GM19372 (cell line): Measurements from ENCODE around the gene RNF208.
A peak's percentile ranks its signal among the peaks of the same experiment; 100 is the strongest.

Experiments used
- ATAC-seq: cut with Tn5 transposase; IDR thresholded peaks from one replicate; pipeline ENCODE4 v1.9.1; 2021; ENCODE audit warnings: mild to moderate bottlenecking, low read depth, moderate library complexity; ENCODE audit not compliant: unreplicated experiment

The RNF208 gene

DNA sequence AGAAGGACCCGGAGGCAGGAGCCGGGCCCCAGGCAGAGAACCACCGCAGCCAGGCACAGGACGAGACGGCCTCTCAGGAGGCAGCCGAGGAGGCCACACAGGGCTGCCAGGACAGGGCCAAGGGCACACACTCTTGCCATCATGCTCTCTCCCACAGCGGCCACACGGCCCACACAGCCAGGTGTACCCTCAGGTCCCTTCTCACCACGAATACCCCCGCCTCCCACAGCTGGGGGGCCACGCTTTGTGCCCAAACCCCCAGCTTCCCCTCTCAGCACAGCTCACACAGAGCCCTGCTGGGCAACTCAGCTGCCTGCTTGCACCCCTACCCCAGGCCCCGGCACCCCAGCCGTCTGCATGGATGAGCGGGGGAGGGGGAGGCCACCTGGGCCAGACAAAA lies 28.3 kb downstream of the RNF208 start:
- ATAC-seq, result no peak

DNA sequence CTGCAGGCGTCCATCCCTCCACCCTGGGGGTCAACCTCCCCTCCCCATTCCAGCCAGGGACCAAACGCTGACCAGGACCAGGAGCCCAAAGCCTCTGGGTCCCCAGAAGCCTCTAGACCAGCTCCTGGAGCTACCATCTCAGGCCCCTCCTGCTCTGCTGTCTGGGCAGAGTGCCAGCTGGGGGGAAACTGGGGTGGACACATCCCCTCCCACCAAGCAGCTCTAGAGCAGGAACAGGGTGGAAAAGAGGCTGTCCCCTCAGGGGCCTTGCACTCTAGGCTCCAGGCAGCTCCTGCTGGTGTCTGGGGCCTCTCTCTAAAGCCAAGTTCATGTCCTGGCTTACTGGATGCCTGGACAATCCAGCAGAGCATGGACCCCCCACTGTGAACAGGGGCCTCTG lies 29.2 kb downstream of the RNF208 start:
- ATAC-seq, result no peak

DNA sequence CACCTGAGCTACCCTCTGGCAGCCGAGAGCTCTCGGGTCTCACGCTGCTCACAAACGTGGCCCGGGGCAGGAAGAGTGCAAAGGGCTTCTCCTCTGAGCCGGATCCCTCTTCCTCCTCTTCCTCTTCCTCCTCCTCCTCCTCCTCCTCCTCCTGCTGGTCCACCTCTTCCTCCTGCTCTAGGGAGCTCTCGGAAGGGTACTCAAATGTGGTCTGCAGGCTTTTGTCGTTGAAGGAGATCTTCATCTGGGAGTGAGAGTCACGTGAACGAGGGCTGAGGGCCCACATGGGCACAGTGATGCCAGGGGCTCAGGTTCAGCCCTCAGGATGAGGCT lies 29.6 kb downstream of the RNF208 start:
- no peak for ATAC-seq

DNA sequence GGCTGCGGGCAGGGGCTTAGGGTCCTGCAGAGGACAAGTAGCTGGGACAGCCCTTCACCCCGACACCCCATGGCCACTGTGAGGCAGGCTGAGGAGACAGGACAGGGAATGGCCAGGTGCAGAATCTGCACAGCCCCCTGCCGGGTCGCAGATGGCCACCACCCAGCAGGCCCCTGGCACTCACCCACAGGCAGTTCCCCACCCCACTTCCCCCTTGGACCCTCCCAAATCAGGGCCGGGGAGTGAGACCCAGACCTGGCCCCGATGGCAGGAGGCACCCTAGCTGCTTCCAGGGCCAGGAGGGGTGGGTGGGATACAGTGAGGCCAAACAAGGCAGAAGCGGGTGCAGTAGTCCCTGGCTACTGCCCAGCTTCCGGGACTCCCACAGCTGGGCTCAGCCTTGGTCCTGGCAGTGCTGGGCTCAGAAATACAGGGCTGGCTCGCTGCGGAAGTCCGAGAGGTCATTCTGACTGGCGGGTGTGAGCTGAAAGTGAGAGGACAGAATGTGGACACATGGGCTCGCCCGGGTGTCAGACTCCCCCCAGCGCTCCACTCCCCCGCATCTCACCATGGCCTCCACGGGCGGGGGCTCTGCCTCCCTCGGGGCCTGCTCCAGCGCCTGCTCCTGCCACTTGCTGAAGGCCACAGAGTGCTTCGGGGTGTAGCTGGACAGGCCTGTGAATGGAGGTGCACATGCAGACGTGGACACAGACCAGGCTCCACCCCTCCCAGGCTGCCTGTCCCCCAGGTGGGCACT lies 30.2 kb downstream of the RNF208 start:
- no peak for ATAC-seq

DNA sequence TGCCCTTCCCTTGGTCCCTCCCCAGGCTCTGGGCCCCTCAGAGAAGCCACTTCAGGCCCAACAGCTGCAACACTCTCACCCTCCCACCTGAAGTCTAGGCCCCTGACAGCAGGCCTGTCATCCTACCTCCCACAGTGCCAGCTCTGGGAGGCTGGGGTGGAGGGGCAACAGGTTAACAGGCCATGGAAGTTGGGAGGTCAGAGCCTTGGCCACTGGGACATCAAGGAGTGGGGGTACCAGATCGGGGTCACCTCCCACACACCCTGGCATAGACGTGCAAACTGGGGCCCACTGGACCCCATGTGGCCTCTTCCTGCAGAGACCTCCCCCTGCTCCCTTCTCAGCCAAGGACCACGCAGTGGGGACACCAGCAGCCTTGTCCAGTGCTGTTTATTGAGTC lies 30.8 kb downstream of the RNF208 start:
- no peak for ATAC-seq

DNA sequence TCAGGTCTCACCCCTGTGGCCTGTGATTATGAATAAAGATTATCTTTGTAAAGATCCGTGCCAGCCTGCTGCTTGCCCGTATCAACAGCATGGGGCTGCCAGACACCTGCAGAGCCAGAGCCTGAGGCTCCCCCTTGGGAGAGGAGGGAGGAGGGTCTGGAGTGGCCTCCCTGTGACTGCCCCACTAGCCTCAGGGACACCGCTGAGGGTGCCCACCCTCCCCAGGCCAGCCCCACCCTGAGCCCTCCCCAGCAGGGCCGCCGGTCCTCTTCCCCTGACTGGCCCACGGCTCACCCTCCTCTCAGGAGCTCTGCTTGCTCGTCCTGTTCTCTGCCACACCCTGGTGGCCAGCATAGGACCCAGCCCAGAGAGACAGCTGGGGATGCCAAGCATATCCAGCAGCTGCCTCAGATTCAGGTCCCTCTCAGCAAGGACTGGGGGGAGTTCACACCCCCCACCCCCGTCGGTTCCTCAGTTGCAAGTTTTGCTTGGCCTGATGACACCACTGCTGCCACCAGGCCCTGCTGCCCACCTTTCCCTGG lies 31.7 kb downstream of the RNF208 start:
- ATAC-seq, result no peak

DNA sequence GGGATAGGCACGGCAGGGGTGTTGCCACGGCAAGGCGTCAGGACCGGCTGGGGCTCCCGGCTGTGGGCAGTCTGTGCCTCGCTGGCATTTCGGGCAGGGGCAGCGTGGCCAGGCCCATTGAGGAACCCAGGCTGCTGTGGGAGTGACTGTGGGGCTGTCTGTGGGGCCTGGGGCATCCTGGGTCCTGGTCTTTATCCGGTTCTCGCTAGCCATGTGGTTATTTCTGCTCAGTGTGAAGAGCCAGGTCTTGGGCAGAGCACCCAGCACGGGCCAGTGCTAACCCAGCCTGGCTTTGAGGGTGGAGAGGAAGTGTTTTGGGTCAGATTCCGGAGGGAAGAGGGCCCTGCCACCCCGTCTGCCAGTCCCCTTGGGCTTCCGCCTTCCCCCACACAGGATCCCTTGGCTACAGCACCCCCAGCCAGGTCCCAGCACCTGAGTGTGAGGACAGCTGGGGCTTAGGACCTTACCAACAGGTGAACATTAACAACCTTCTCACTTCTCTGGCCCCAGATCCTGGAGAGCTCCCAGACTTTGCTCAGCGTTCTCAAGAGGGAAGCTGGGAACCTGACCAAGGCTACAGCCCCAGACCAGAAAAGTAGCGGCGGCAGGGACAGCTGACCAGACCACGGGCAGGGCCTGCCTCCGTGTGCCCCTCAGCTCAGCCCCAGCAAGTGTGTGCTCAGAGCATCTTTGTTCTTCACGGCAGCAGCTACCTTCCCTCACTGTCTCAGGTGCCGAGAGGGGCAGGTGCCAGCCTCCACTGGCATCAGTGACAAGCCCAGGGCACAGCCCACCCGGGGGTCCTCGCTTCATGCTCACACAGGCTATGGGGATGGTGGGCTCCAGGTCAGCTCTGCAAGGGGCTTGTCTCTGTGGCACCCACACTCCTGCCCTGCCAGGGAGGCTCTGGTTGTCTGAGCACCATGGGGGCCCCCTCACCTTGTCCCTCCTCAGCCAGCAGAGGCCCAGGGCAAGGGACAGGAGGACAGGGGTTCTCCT lies 32.4 kb downstream of the RNF208 start:
- no peak for ATAC-seq

DNA sequence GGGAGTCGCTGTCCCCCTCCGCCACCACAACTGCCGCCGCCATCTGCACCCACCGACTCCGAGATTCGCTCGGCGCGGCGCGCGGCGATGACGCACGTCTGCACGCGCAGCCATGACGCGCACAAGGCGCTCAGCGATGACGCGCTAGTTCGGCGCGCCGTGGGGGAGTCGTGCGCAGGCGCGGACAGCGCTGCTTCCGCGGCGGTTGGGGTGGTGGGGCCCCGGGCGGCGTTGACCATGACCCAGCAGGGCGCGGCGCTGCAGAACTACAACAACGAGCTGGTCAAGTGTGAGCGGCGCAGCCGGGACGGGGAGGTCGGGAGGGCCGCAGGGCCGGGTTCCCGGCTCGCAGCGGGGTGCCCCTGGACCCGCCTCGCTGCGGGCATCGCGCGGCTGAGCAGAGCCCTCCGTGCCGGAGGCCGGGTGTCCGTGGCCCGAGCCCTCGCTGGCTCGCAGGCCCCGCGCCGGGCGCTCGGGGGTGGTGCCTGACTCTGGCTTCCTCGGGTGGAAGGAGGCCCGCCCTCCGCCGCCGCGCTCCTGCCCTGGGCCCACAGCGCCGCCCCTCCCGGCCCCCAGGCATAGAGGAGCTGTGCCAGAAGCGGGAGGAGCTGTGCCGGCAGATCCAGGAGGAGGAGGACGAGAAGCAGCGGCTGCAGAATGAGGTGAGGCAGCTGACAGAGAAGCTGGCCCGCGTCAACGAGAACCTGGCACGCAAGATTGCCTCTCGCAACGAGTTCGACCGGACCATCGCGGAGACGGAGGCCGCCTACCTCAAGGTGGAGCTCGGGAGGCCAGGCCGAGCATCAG lies 33.3 kb downstream of the RNF208 start, which contains the start of the genes ANAPC2 and SSNA1:
ANAPC2 (minus strand) TSS at position 71 of the 807 bp plus-strand sequence; CDS start at position 43, 28 bp downstream.
SSNA1 (plus strand) TSS at position 187 of the 807 bp plus-strand sequence; CDS start at position 238, 51 bp downstream.
- peak; percentile 82 for ATAC-seq

DNA sequence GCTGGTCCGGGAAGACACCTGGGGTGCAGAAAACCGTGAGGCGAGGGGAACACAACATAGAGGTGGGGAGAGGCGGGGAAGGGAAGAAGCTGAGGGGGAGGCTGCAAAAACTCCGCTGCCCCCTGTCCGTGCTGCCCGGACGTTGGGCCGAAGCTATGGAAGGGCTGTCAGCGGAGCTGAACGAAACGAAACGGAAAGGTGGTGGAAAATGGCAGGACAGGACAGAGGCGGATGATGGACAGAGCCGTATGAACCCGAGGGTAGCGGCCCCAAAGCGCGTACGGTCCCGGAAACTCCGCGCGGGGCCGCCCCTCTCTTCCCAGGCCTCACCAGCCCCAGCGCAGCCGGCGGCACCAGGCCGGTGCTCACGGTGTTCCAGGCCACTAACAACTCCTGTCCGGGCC lies 34.0 kb downstream of the RNF208 start:
- no peak for ATAC-seq

DNA sequence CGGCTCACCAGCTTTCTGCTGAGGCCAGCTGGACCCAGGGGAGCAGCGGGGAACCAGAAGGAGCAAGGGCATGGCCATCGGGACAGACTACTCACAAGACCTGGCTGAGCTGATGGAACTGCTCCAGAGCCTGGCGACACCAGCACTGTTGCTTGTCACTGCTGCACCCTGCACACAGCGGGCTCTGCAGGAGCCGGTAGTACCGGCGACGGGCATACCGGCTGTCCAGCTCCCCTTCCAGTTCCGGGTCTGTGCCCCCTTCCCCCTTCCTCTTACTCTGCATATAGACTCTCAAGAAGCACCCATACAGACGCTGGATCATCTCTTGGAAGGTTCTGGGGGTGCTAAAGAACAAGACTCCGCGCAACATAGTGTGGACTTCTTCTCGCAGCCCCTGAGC lies 34.7 kb downstream of the RNF208 start:
- no peak for ATAC-seq

DNA sequence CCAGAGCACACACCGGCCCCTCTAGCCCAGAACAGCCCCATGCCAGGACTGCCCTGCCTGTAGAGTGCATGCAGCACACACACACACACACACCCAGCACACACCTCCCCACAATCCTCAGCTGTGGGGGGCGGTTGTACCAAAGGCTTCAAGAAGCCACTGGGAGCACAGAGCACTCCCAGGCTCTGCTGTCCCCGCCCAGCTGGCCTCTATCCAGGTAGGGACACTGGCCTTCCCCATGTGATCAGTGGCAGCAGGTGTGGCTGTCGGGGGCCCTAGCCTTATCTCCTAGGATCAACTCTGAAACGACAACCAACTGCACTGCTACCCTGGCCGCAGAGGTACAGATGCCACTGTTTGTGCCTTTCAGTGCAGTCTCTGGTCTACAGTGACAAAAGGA lies 35.7 kb downstream of the RNF208 start:
- ATAC-seq, result no peak

DNA sequence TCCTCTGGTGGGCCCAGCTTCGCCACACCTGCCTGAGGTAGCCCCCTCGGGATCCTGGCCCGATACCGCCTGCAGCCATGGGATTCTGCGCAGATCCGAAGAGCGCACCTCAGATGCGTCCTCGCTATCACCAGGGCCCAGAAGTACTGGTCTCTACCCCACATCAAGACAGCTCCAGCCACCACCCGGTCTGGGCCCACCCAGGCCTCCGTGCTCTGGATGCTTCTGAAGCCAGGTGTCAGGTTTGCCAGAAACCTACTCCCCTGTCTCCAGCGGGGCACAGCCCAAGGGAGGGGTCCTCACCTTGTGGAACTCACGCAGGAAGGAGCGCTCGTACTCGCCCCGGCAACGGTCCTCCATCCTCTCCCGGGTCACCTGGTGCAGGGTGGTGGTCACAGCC lies 36.1 kb downstream of the RNF208 start:
- no peak for ATAC-seq

DNA sequence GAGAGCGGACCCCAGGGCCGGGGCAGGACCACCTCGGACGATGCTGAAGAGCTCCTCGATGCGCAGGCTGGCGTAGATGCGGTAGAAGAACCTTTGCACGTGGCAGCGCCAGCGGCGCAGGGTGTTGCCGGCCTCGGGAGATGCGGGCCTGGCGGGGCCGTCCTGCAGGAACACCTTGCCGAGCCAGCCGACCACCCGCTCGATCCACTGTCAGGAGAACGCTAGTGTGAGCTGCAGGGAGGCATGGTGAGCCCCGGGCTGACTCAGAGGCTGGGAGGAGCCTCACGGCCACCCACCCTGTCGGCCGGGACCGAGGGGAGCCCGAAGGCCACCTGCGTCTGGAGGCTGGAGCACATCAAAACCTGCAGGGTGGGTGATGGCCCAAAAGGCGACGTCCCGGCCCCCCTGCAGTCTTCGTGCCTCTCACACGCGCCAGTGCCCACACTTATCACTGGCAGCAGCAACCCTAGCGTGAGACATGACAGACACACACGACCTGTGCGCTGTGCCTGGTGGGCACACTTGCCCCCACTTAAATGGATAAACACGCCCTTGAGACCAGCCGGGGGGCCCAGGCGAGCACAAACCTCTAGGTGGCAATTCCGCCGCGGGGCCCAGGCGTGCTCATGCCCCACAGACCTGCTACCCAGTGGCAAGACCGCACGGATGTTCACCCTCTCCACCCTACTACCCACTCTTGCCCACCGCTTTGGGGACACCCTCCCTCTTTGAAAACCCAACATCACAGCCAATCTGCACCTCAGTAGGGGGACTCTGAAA lies 37.0 kb downstream of the RNF208 start:
- no peak for ATAC-seq

DNA sequence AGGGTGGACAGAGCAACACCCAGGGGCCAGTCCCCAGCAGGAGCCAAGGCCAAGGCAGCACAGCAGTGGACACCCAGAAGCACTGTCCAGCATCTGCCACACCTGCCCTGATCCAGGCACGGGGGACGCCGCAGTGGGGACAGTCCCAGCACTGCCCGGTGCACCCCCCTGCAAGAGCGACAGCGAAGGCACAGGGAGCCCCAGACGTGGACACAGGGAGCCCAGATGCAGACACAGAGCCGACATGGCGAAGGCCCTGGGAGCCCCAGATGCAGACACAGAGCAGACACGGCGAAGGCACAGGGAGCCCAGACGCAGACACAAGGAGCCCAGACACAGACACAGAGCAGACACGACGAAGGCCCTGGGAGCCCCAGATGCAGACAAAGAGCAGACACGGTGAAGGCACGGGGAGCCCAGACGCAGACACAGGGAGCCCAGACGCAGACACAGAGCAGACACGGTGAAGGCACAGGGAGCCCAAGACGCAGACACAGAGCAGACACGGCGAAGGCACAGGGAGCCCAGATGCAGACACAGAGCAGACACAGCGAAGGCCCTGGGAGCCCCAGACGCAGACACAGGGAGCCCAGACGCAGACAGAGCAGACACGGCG lies 38.0 kb downstream of the RNF208 start:
- ATAC-seq, result no peak

DNA sequence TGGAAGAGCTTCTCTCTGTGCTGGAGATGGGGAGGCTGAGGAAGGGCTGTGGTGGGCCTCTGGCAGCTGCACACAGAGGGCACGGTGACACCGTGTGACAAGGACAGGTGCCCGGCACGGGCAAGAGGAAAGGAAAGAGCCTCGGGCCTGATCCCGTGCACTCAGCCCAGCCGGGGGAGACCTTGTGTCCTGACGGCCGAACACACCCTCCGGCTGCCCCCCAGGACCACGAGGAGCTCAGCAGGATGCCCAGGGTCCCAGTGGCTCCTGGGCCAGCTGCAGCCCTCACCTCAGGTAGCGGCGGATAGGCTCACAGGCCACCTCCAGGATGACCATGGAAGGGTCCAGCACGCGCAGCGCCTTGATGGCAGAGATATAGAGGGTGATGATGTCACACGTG lies 39.2 kb downstream of the RNF208 start:
- no peak for ATAC-seq

DNA sequence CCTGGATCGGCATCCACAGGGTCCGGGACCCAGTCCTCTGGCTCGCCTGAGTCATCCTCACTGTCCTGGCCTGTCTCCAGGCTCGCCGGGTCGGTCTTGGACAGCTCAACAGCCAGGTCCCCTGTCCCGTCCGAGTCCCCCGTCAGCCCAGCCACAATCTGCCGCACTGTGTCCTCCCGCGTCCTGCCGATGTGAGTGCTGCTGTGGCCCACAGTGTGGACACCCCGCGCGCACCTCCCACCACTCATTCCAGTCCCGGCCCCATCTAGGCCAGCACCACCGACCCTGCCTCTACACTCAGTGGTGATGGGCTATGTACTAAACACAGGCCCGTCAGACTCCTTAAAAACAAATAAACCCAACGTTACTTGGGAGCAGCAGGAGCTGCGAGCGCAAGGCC lies 40.4 kb downstream of the RNF208 start:
- no peak for ATAC-seq

DNA sequence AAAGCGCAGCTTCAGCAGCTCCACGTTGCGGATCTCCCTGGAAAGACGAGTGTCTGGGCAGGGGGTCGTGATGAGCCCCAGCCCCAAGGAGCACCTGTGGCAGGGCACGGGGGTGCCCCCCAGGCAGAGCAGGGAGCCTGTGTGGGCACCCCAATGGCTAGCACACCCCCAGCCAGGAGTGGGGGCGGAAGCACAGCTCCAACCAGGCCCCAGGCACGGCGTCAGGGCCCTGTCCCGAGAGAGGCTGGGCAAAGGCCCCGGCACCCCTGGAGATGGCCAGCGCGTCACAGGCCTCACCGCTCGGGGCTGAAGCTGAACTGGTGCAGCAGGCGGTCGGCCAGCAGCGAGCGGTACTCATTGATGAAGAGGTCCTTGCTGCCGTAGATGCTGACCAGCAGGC lies 41.5 kb downstream of the RNF208 start:
- no peak for ATAC-seq

DNA sequence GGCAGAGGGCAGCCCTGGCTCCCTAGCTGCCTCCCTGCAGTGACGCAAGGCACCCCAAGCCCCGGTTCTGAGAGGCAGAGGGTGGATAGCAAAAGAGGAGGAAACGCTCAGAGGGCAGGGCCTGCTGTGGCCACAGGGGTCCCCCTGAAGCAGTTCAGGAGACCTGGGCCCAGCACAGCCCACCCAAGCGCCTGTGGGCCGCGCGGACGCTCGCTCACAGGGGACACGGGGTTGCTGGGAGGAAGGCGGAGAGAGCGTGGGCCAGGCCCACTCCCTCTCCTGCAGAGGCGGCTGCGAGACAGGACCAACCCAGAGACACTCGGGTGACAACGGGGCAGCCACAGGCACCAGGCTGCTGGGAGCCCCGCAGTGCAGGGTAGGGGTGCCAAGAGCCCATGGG lies 42.3 kb downstream of the RNF208 start:
- no peak for ATAC-seq

DNA sequence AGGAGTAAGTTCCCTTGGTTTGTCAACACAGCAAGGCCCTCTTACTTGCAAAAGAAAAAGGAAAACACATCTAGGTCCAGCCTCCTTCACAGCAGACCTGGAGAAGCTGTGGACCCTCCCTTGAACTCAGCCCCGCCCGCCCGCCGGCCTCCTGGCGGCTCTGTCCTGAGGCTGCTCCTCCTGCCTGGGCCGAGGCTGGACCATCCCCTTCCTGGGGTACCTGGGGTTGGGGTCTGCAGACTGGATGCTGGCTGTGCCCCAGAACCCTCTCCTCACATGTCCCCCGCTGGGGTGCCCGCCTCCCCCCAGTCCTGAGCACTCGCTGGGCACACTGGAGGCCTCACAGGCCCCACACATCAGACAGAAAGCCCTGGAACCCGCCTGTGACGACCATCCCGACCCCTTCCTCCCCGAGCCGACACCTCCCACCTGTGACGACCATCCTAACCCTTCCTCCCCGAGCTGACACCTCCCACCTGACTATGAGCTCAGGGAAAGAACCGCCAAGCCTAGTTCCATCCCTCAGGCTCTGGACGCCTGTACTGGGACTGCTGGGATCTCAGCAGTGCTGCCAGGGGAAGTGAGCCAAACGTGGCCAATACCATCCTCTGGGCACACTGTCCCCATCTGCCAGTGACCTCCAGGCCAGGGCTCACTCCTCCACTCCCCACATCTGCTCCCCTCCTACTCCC lies 43.0 kb downstream of the RNF208 start:
- ATAC-seq, result no peak
